Measurements from ENCODE around the gene MRM1.
"Not testable (repeated sequence)": the region's sequence is repeated elsewhere in the genome, so short reads cannot be mapped to it uniquely, and the experiment has no call there.

MRM1 gene

DNA sequence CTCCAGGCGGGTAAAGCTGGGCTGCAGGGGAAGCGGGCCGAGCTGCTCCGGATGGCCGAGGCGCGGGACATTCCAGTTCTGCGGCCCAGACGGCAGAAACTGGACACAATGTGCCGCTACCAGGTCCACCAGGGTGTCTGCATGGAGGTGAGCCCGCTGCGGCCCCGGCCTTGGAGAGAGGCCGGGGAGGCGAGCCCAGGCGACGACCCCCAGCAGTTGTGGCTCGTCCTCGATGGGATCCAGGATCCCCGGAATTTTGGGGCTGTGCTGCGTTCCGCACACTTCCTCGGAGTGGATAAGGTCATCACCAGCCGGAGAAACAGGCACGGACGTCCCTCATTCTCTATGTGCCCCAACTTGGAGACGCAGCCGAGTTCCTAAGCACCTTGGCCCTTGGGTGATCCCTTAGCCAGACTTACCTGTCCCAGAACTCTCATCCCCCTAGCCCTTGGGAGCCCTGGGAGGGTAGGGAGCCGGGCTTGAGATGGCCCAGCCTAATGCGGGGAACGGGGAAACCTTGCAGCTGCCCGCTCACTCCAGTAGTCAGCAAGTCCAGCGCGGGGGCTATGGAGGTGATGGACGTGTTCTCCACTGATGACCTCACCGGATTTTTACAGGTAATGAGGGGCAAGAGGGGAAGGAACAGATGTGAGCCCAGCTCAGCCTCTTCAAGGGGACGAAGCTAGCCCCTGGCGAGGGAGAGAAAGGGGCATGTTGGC, 806 bp downstream of the MRM1 start:
- peaks cover 0 to 2% of the 10 kb centered on the region in 2 donors for H3K36me3 ChIP-seq (ENCODE audit: control insufficient read depth in 2 of 2, insufficient read depth in 2 of 2, low read length in 2 of 2)
- H3K4me3 ChIP-seq (ENCODE audit: low read length in 2 of 2): peak overlapping the region; percentile 65 to 96
- H3K9me3 ChIP-seq (ENCODE audit: control insufficient read depth in 2 of 2, low read length in 2 of 2): no peaks in the 10 kb centered on the region
- H3K27me3 ChIP-seq (ENCODE audit: control insufficient read depth in 1 of 2, insufficient read depth in 2 of 2, low read length in 2 of 2): no peaks in the 10 kb centered on the region
- peaks cover 22% of the 10 kb centered on the region for H3K4me1 ChIP-seq (ENCODE audit: control insufficient read depth, insufficient read depth, low read length)
- peak overlapping the region; percentile 76 for H3K27ac ChIP-seq (ENCODE audit: low read length)
- peak overlapping the region; percentile 59 to 86 for H3K9ac ChIP-seq (ENCODE audit: low read length in 2 of 2)

DNA sequence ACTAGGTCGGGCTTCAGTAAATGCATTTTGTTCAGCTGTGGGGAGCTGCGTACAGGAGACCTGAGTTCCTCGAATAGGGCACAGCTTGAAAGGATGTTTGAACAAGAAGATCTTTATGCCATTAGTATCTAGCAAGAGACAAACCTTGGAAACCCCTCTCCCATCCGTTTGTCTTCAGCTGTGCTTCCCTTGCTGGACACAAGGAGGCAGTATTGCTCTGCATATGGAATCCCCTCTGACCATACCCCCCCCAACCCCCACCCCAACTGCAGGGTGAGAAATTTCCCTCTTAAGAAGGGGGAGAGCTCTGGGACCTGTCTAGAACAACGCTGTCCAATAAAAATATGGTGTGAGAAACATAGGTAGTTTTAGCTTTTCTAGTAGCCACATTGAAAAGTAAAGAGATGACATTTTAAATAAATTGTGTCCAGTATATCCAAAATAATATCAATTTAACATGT, 1.6 kb downstream of the MRM1 start:
- peak overlapping the region in 1 of 2 donors; percentile 59 for H3K9ac ChIP-seq (ENCODE audit: low read length in 2 of 2)
- peak overlapping the region; percentile 65 to 96 for H3K4me3 ChIP-seq (ENCODE audit: low read length in 2 of 2)
- H3K27me3 ChIP-seq (ENCODE audit: control insufficient read depth in 1 of 2, insufficient read depth in 2 of 2, low read length in 2 of 2): no peaks in the 10 kb centered on the region
- H3K36me3 ChIP-seq (ENCODE audit: control insufficient read depth in 2 of 2, insufficient read depth in 2 of 2, low read length in 2 of 2): peaks cover 0 to 2% of the 10 kb centered on the region in 2 donors
- H3K4me1 ChIP-seq (ENCODE audit: control insufficient read depth, insufficient read depth, low read length): peaks cover 22% of the 10 kb centered on the region
- no peaks in the 10 kb centered on the region for H3K9me3 ChIP-seq (ENCODE audit: control insufficient read depth in 2 of 2, low read length in 2 of 2)
- H3K27ac ChIP-seq (ENCODE audit: low read length): no peak overlapping the region

DNA sequence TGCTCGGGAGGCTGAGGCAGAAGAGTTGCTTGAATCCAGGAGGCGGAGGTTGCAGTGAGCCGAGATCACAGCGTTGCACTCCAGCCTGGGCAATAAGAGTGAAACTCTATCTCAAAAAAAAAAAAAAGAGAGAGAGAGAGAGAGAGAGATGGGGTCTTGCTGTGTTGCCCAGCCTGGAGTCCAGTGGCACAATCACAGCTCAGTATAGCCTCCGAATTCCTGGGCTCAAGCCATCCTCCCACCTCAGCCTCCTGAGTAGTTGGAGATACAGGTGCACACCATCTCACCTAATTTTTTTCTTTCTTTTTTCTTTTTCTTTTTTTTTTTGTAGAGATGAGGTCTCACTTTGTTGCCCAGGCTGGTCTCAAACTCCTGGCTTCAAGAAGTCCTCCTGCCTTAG, 3.6 kb downstream of the MRM1 start:
- not testable (repeated sequence) for H3K27ac ChIP-seq (ENCODE audit: low read length); H3K36me3 ChIP-seq (ENCODE audit: control insufficient read depth in 2 of 2, insufficient read depth in 2 of 2, low read length in 2 of 2); H3K27me3 ChIP-seq (ENCODE audit: control insufficient read depth in 1 of 2, insufficient read depth in 2 of 2, low read length in 2 of 2); H3K4me3 ChIP-seq (ENCODE audit: low read length in 2 of 2); H3K9me3 ChIP-seq (ENCODE audit: control insufficient read depth in 2 of 2, low read length in 2 of 2); H3K9ac ChIP-seq (ENCODE audit: low read length in 2 of 2)
- peaks cover 22% of the 10 kb centered on the region for H3K4me1 ChIP-seq (ENCODE audit: control insufficient read depth, insufficient read depth, low read length)

- Histone ChIP-seq H3K27ac (ENCODE audit: low read length) (no peak overlapping the region), H3K4me3 (ENCODE audit: low read length in 2 of 2) (no peak overlapping the region), H3K9me3 (ENCODE audit: control insufficient read depth in 2 of 2, low read length in 2 of 2) (no peaks in the 10 kb centered on the region), H3K36me3 (ENCODE audit: control insufficient read depth in 2 of 2, insufficient read depth in 2 of 2, low read length in 2 of 2) (peaks cover 0 to 2% of the 10 kb centered on the region in 2 donors), H3K4me1 (ENCODE audit: control insufficient read depth, insufficient read depth, low read length) (no peaks in the 10 kb centered on the region), H3K27me3 (ENCODE audit: control insufficient read depth in 1 of 2, insufficient read depth in 2 of 2, low read length in 2 of 2) (peaks cover 0 to under 1% of the 10 kb centered on the region in 2 donors), H3K9ac (ENCODE audit: low read length in 2 of 2) (no peak overlapping the region)
Observed at GRCh38 chr17:36608280-36608679, 6.9 kb downstream of the MRM1 start.

DNA sequence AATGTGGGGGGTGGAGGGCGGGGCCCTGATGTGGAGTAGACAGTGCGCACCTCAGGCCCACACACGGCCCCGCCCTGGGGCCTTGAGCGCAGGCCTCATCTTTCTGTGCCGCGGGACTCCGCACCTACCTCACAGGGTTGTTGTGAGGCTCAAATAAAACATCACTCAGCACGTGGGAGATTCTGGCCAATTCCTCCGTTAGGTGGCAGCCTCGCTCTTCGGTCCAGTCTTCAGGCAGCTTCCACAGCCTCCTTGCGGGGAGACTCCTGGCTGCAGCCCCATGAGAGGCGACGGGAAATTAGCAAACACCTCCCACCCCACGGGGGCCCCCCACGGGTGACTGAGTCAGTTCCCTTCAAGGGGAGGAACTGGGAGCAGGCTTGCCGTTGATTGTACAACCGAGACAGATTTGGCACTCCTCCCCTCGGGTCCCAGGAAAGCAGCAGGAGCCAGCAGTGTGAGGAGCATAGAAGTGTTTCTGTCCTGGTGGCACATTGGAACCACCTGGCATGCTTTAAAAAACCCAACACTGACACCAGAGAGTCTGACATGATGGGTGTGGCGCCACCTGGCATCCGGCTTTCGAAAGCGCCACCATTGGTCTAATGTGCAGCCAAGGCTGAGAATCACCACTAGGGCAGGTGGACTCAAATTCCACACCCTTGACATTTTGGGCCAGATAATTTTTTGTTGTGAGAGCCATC, 7.6 kb downstream of the MRM1 start:
- Histone ChIP-seq H3K9ac (ENCODE audit: low read length in 2 of 2) (no peak overlapping the region), H3K4me3 (ENCODE audit: low read length in 2 of 2) (peak overlapping the region in 1 of 2 donors; percentile 29), H3K9me3 (ENCODE audit: control insufficient read depth in 2 of 2, low read length in 2 of 2) (no peaks in the 10 kb centered on the region), H3K27ac (ENCODE audit: low read length) (no peak overlapping the region), H3K27me3 (ENCODE audit: control insufficient read depth in 1 of 2, insufficient read depth in 2 of 2, low read length in 2 of 2) (peaks cover 0 to 7% of the 10 kb centered on the region in 2 donors), H3K4me1 (ENCODE audit: control insufficient read depth, insufficient read depth, low read length) (no peaks in the 10 kb centered on the region), H3K36me3 (ENCODE audit: control insufficient read depth in 2 of 2, insufficient read depth in 2 of 2, low read length in 2 of 2) (peaks cover 0 to 2% of the 10 kb centered on the region in 2 donors)

- H3K27me3 ChIP-seq (ENCODE audit: control insufficient read depth in 1 of 2, insufficient read depth in 2 of 2, low read length in 2 of 2): peaks cover 0 to 12% of the 10 kb centered on the region in 2 donors
- H3K9ac ChIP-seq (ENCODE audit: low read length in 2 of 2): no peak overlapping the region
- H3K4me1 ChIP-seq (ENCODE audit: control insufficient read depth, insufficient read depth, low read length): no peaks in the 10 kb centered on the region
- no peak overlapping the region for H3K4me3 ChIP-seq (ENCODE audit: low read length in 2 of 2)
- no peak overlapping the region for H3K27ac ChIP-seq (ENCODE audit: low read length)
- H3K36me3 ChIP-seq (ENCODE audit: control insufficient read depth in 2 of 2, insufficient read depth in 2 of 2, low read length in 2 of 2): peaks cover 0 to 2% of the 10 kb centered on the region in 2 donors
- no peaks in the 10 kb centered on the region for H3K9me3 ChIP-seq (ENCODE audit: control insufficient read depth in 2 of 2, low read length in 2 of 2)
Observed at GRCh38 chr17:36609498-36609862, 8.1 kb downstream of the MRM1 start.

DNA sequence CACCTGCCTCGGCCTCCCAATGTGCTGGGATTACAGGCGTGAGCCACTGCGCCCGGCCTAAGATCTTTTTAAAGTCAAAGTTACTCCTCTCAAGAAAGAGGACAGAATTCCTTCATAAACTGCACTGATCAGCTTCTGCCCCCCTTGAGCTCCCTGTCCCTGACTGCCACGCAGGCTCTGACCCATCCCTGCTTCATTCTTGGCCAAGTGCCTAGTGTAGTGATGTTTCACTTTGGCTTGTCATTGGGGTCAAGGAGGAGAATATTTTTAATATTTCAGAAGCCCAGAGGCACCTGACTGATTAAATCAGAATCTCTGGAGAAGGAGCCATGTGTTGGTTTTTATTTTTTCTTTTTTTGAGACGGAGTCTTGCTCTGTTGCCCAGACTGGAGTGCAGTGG, 9.1 kb downstream of the MRM1 start:
- no peak overlapping the region for H3K9ac ChIP-seq (ENCODE audit: low read length in 2 of 2)
- no peak overlapping the region for H3K27ac ChIP-seq (ENCODE audit: low read length)
- H3K27me3 ChIP-seq (ENCODE audit: control insufficient read depth in 1 of 2, insufficient read depth in 2 of 2, low read length in 2 of 2): peaks cover 0 to 17% of the 10 kb centered on the region in 2 donors
- no peaks in the 10 kb centered on the region for H3K4me1 ChIP-seq (ENCODE audit: control insufficient read depth, insufficient read depth, low read length)
- no peaks in the 10 kb centered on the region for H3K9me3 ChIP-seq (ENCODE audit: control insufficient read depth in 2 of 2, low read length in 2 of 2)
- no peak overlapping the region for H3K4me3 ChIP-seq (ENCODE audit: low read length in 2 of 2)
- peaks cover 0 to 2% of the 10 kb centered on the region in 2 donors for H3K36me3 ChIP-seq (ENCODE audit: control insufficient read depth in 2 of 2, insufficient read depth in 2 of 2, low read length in 2 of 2)

DNA sequence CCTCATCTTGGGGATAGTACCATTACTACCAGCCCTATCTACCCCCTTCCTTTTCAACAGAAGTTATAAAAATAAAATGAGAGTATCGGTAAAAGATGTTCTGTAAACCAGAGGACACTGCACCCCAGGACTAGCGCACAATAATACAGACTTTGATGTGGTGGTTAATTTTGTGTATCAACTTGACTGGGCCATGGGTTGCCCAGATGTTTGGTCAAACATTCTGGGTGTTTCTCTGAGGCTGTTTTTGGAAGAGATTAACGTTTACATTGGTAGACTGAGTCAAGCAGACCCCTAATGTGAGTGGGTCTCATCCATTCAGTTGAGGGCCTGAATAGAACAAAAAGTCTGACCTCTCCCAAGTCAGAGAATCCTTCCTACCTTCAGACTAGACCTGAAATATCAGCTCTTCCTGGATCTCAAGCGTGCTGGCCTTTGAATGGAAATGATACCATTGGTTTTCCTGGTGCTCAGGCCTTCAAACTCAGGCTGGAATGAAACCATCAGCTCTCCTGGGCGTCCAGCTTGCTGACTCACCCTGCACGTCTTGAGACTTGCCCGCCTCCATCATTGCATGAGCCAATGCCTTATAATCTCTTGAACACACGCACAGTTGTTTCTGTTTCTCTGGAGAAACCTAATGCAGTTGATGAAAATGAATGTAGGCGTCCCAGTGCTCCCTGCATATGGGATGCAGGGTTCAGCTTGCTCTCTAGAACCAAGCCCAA, 10.1 kb downstream of the MRM1 start:
- Histone ChIP-seq H3K4me1 (ENCODE audit: control insufficient read depth, insufficient read depth, low read length) (no peaks in the 10 kb centered on the region), H3K36me3 (ENCODE audit: control insufficient read depth in 2 of 2, insufficient read depth in 2 of 2, low read length in 2 of 2) (peaks cover 0 to 2% of the 10 kb centered on the region in 2 donors), H3K4me3 (ENCODE audit: low read length in 2 of 2) (no peak overlapping the region), H3K27ac (ENCODE audit: low read length) (no peak overlapping the region), H3K9me3 (ENCODE audit: control insufficient read depth in 2 of 2, low read length in 2 of 2) (no peaks in the 10 kb centered on the region), H3K9ac (ENCODE audit: low read length in 2 of 2) (no peak overlapping the region), H3K27me3 (ENCODE audit: control insufficient read depth in 1 of 2, insufficient read depth in 2 of 2, low read length in 2 of 2) (peaks cover 4 to 22% of the 10 kb centered on the region in 2 donors)

- Histone ChIP-seq H3K9ac (ENCODE audit: low read length in 2 of 2) (no peak overlapping the region), H3K27ac (ENCODE audit: low read length) (no peak overlapping the region), H3K27me3 (ENCODE audit: control insufficient read depth in 1 of 2, insufficient read depth in 2 of 2, low read length in 2 of 2) (peaks cover 10 to 23% of the 10 kb centered on the region in 2 donors), H3K36me3 (ENCODE audit: control insufficient read depth in 2 of 2, insufficient read depth in 2 of 2, low read length in 2 of 2) (peaks cover 0 to 2% of the 10 kb centered on the region in 2 donors), H3K4me3 (ENCODE audit: low read length in 2 of 2) (no peak overlapping the region), H3K4me1 (ENCODE audit: control insufficient read depth, insufficient read depth, low read length) (no peaks in the 10 kb centered on the region), H3K9me3 (ENCODE audit: control insufficient read depth in 2 of 2, low read length in 2 of 2) (no peaks in the 10 kb centered on the region)
Observed at GRCh38 chr17:36612323-36612722, 10.9 kb downstream of the MRM1 start.

DNA sequence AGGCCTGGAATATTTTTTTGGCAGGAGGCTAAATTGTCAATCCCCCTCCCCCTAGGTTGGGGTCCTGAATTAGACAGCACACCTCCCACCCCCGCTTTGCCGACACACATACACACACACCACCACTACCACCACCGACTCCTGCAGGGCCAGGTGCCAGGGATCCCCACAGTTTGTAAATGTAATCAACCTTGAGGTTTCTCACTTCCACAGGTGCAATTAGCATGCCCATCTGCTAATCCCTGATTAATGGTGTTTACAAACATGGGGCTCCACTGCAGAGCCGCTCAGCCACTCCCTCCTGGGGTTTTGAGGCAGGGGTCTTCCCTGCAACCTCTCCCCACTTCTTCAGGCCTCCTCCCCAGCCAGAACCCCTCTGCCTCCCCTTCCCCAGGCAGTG, 11.8 kb downstream of the MRM1 start:
- Histone ChIP-seq H3K9me3 (ENCODE audit: control insufficient read depth in 2 of 2, low read length in 2 of 2) (no peaks in the 10 kb centered on the region), H3K4me1 (ENCODE audit: control insufficient read depth, insufficient read depth, low read length) (no peaks in the 10 kb centered on the region), H3K36me3 (ENCODE audit: control insufficient read depth in 2 of 2, insufficient read depth in 2 of 2, low read length in 2 of 2) (no peaks in the 10 kb centered on the region), H3K27me3 (ENCODE audit: control insufficient read depth in 1 of 2, insufficient read depth in 2 of 2, low read length in 2 of 2) (peaks cover 14 to 27% of the 10 kb centered on the region in 2 donors), H3K4me3 (ENCODE audit: low read length in 2 of 2) (no peak overlapping the region), H3K9ac (ENCODE audit: low read length in 2 of 2) (no peak overlapping the region), H3K27ac (ENCODE audit: low read length) (no peak overlapping the region)

All from stomach smooth muscle (tissue), 2 donors.